ENCODE results near the gene AQP12A. TPM values are rescaled to one million over a fixed set of nuclear protein-coding genes. Genes with fewer than 3 reads are reported as not detected.
"Not testable (repeated sequence)": the region's sequence is repeated elsewhere in the genome, so short reads cannot be mapped to it uniquely, and the experiment has no call there.

The AQP12A gene
- total RNA-seq = not detected in 3 replicates

DNA sequence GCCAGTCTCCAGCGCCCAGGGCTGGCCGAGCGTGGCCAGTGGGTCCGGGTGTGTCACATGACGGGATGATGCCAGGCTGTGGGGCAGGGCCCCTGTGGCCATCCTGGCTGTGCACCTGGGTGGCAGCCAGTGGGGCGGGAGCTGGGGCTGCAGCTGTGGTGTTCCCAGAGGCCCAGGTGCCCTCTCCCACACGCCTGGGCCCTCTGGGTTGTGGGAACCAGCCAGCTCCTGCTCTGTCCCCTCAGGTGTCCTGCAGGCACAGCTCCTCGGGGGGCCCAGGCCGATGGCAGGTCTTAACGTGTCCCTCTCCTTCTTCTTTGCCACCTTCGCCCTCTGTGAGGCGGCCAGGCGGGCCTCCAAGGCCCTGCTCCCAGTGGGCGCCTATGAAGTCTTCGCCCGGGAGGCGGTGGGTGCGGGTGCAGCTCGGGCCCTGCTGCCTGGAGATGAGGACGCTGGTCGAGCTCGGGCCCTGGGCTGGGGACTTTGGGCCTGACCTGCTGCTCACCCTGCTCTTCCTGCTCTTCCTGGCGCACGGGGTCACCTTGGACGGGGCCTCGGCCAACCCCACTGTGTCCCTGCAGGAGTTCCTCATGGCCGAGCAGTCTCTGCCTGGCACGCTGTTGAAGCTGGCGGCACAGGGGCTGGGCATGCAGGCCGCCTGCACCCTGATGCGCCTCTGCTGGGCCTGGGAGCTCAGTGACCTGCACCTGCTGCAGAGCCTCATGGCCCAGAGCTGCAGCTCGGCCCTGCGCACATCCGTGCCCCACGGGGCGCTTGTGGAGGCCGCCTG, at the start of gene AQP12A:
AQP12A (plus strand) TSS at position 236 of the 790 bp plus-strand sequence; CDS start at position 284, 48 bp downstream.
- H3K27ac Mint-ChIP-seq; H3K36me3 Mint-ChIP-seq; H3K27me3 Mint-ChIP-seq (ENCODE audit: low read depth); H3K4me1 Mint-ChIP-seq; H3K9me3 Mint-ChIP-seq; H3K4me3 Mint-ChIP-seq: not testable (repeated sequence)
- peak in 1 of 2 experiments; percentile 36 for DNase-seq (ENCODE audit: low spot score in 2 of 2, unreplicated experiment in 2 of 2)

DNA sequence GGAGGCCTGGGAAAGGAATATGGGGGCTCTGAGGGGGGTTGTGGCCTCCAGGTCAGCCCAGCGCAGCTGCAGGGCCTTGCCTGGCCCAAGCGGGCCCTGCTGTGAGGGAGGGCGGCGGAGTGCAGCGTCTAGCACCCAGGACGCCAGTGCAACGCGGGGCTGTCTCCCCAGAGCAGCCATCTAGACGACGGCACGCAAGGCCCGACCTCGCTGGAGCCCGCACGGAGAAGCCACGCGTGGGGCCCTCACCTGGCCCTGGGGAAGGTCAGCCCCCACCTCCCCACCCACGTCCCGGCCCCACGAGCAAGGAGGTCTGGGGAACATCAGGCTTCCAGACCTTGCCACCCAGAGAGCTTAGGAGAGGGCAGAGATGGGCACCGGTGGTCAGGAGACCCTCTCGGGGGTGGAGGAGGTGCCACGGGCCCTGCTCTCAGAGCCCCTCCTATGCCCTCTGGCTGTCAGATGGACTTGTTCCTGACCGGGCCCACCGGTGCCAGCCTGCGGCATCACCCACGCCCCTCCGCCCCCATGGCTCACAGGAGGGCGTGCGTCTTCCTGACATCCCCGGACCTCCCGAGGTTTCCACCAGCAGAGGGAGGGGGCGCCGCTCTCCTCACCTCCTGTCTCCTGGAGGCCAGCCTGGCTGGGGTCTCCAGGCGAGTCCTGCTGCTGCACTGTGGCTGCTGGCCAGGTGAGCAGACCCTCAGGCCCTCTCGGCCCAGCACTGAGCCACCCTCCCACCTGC, 49.4 kb upstream of the AQP12A start:
- peak in 1 of 2 experiments; percentile 34 for DNase-seq (ENCODE audit: low spot score in 2 of 2, unreplicated experiment in 2 of 2)
- no peaks in the 10 kb centered on the region for H3K9me3 Mint-ChIP-seq
- no peak overlapping the region for H3K4me3 Mint-ChIP-seq
- no peaks in the 10 kb centered on the region for H3K36me3 Mint-ChIP-seq
- H3K27me3 Mint-ChIP-seq (ENCODE audit: low read depth) = peaks cover 64% of the 10 kb centered on the region
- no peak overlapping the region for H3K27ac Mint-ChIP-seq
- no peaks in the 10 kb centered on the region for H3K4me1 Mint-ChIP-seq
- TF ChIP-seq, protein P1, sequence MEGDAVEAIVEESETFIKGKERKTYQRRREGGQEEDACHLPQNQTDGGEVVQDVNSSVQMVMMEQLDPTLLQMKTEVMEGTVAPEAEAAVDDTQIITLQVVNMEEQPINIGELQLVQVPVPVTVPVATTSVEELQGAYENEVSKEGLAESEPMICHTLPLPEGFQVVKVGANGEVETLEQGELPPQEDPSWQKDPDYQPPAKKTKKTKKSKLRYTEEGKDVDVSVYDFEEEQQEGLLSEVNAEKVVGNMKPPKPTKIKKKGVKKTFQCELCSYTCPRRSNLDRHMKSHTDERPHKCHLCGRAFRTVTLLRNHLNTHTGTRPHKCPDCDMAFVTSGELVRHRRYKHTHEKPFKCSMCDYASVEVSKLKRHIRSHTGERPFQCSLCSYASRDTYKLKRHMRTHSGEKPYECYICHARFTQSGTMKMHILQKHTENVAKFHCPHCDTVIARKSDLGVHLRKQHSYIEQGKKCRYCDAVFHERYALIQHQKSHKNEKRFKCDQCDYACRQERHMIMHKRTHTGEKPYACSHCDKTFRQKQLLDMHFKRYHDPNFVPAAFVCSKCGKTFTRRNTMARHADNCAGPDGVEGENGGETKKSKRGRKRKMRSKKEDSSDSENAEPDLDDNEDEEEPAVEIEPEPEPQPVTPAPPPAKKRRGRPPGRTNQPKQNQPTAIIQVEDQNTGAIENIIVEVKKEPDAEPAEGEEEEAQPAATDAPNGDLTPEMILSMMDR (IDR thresholded peaks at IDR 0.05; ENCODE audit: unreplicated experiment) = no peak

DNA sequence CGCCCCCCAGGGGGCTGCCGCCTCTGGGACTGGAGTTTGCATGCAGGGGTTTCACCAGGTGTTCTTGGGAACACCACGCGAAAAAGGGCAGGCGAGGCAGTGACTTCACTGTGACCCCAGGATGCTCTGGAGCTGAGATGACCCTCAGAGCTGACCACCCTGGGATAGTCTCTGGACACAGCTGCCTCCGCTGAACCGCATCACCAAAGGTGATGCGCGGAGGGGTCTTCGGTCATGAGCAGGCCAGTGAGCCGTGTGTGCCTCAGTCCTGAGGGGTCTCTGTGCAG, 48.9 kb upstream of the AQP12A start:
- H3K4me3 Mint-ChIP-seq = no peak overlapping the region
- no peaks in the 10 kb centered on the region for H3K36me3 Mint-ChIP-seq
- no peak for DNase-seq (ENCODE audit: low spot score in 2 of 2, unreplicated experiment in 2 of 2)
- H3K27me3 Mint-ChIP-seq (ENCODE audit: low read depth) = peaks cover 64% of the 10 kb centered on the region
- no peaks in the 10 kb centered on the region for H3K9me3 Mint-ChIP-seq
- H3K27ac Mint-ChIP-seq = no peak overlapping the region
- TF ChIP-seq, protein P1 (IDR thresholded peaks at IDR 0.05; ENCODE audit: unreplicated experiment) = no peak
- no peaks in the 10 kb centered on the region for H3K4me1 Mint-ChIP-seq

DNA sequence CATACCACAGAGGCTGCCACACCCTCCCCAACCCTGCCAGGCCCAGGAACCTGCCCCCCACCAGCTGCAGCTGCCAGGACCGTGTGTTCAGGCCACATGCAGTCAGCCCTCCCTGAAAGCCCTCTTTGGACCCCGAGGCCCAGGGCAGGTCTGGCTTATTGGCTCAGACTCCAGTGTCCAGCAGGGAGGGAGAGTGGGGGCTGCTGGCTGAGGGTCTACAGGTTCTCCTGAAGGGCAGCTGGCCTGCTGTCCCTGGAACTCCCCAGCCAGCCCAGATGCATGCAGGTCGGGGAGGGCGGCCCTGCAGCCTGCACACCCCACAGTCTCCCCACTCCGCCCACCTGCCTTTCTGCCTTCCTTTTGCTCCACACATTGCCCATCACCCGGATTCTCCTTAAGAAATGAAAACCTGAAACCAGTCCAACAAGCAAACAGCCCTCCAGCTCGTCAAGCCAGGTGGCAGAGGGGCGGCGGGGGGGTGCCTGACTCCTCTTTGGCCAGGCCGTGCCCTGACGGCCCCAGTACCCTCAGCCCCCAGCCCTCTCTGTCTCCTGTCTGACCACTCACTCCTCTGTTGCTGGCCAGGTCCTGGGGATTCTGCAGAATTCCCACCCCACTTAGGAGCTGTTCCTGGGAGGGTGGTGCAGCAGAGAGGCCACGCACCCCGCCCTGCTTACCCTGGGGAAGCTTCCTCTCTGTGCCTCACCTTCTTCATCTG, 48.4 kb upstream of the AQP12A start:
- H3K36me3 Mint-ChIP-seq = no peaks in the 10 kb centered on the region
- peak in 1 of 2 experiments; percentile 32 for DNase-seq (ENCODE audit: low spot score in 2 of 2, unreplicated experiment in 2 of 2)
- H3K27ac Mint-ChIP-seq = no peak overlapping the region
- TF ChIP-seq, protein P1 (IDR thresholded peaks at IDR 0.05; ENCODE audit: unreplicated experiment) = no peak
- no peak overlapping the region for H3K4me3 Mint-ChIP-seq
- H3K9me3 Mint-ChIP-seq = no peaks in the 10 kb centered on the region
- peaks cover 64% of the 10 kb centered on the region for H3K27me3 Mint-ChIP-seq (ENCODE audit: low read depth)
- H3K4me1 Mint-ChIP-seq = no peaks in the 10 kb centered on the region

GRCh38 chr2:240643811-240644150, 47.9 kb upstream of the AQP12A start:
- Mint-ChIP-seq H3K27ac (no peak overlapping the region), H3K4me1 (no peaks in the 10 kb centered on the region), H3K9me3 (no peaks in the 10 kb centered on the region), H3K36me3 (no peaks in the 10 kb centered on the region), H3K4me3 (no peak overlapping the region), H3K27me3 (ENCODE audit: low read depth) (peaks cover 64% of the 10 kb centered on the region)
- TF ChIP-seq, protein P1 (IDR thresholded peaks at IDR 0.05; ENCODE audit: unreplicated experiment) = no peak
- peak in 1 of 2 experiments; percentile 31 for DNase-seq (ENCODE audit: low spot score in 2 of 2, unreplicated experiment in 2 of 2)

Measured in mesothelial cell of epicardium (in vitro differentiated cells).